Left forelimb (tissue), 1 donor: ENCODE measurements around the gene HAPLN2.

Source experiments
- DNase-seq: peaks from one replicate; pipeline ENCODE4 v3.0.0-alpha.2; 2018; ENCODE audit warnings: low spot score

The HAPLN2 gene

DNA sequence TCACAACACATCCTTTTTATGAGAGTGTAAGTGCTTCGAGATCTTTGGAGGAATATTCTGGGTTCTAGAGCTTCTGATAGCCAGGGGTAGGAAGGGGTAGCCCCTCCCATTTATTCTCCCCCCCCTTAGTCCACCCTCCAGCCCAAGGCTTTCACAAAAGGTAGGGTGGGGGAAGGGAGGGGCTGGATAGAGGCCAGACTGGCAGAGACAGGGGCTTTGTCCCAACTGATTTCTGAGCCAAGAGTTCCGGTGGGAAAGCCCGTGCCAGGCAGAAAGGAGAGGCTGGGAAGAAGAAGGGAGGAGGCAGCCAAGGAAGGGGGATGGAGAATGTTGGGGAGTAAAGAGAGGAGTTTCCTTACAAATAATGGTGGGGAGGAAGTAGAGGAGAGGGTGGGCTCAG lies 25.8 kb downstream of the HAPLN2 start:
- no peak for DNase-seq

- DNase-seq = no peak
These were observed 26.5 kb downstream of the HAPLN2 start for GRCh38 chr1:156645666-156646065.

DNA sequence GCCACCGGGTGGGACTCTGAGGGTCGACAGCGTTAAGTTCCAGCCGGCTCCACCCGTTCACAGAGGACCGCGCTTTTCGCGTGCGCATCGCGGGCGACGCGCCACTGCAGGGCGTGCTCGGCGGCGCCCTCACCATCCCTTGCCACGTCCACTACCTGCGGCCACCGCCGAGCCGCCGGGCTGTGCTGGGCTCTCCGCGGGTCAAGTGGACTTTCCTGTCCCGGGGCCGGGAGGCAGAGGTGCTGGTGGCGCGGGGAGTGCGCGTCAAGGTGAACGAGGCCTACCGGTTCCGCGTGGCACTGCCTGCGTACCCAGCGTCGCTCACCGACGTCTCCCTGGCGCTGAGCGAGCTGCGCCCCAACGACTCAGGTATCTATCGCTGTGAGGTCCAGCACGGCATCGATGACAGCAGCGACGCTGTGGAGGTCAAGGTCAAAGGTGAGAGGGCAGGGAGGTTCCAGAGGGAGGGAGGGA lies 27.6 kb downstream of the HAPLN2 start:
- no peak for DNase-seq

GRCh38 chr1:156647351-156647750 lies 28.1 kb downstream of the HAPLN2 start:
- no peak for DNase-seq

DNA sequence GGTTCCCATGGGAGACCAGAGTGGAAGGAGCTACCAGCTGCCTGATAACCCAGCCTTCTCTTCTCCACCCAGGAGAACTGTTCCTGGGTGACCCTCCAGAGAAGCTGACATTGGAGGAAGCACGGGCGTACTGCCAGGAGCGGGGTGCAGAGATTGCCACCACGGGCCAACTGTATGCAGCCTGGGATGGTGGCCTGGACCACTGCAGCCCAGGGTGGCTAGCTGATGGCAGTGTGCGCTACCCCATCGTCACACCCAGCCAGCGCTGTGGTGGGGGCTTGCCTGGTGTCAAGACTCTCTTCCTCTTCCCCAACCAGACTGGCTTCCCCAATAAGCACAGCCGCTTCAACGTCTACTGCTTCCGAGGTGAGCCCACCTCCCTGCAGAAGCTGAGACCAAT lies 29.3 kb downstream of the HAPLN2 start:
- DNase-seq = no peak

DNA sequence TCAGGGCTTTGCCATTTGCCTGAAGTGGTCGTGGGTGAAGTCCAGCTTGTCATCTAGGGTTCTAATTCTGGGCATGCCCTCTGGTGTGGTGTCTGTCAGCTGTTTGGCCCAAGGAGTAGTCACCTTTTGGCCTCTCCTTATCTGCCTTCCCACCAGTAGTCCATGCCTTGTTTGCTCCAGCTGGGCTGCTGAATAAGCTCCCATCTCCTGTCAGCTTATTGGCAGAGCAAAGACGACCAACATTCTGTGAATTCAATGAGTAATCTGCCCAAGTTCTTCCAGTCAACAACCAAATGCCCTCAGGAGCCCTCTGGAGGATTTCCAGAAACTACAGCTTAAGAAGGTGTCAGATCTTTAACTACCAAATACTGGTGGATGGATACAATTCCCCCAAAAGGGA lies 29.7 kb downstream of the HAPLN2 start:
- DNase-seq = no peak

DNA sequence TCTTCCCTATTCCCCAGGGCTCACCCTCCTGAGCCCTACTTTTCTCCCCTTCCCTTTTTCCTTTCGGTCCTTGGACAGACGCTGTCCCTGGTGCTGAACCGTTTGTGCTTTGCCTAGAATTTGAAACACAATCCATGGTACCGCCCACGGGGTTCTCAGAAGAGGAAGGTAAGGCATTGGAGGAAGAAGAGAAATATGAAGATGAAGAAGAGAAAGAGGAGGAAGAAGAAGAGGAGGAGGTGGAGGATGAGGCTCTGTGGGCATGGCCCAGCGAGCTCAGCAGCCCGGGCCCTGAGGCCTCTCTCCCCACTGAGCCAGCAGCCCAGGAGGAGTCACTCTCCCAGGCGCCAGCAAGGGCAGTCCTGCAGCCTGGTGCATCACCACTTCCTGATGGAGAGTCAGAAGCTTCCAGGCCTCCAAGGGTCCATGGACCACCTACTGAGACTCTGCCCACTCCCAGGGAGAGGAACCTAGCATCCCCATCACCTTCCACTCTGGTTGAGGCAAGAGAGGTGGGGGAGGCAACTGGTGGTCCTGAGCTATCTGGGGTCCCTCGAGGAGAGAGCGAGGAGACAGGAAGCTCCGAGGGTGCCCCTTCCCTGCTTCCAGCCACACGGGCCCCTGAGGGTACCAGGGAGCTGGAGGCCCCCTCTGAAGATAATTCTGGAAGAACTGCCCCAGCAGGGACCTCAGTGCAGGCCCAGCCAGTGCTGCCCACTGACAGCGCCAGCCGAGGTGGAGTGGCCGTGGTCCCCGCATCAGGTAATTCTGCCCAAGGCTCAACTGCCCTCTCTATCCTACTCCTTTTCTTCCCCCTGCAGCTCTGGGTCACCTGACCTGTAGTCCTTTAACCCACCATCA lies 33.1 kb downstream of the HAPLN2 start:
- DNase-seq = no peak

DNA sequence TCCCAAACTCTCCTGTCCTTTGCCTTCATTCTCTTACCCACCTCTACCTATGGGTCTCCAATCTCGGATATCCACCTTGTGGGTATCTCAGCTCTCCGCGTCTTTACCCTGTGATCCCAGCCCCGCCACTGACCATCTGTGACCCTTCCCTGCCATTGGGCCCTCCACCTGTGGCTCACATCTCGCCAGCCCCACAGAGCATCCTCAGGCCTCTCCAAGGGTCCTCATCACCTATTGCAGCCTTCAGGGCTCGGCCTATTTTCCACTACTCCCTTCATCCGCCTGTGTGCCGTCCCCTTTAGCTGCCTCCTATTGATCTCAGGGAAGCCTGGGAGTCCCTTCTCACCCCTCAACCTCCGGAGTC lies 33.8 kb downstream of the HAPLN2 start:
- DNase-seq = no peak

DNA sequence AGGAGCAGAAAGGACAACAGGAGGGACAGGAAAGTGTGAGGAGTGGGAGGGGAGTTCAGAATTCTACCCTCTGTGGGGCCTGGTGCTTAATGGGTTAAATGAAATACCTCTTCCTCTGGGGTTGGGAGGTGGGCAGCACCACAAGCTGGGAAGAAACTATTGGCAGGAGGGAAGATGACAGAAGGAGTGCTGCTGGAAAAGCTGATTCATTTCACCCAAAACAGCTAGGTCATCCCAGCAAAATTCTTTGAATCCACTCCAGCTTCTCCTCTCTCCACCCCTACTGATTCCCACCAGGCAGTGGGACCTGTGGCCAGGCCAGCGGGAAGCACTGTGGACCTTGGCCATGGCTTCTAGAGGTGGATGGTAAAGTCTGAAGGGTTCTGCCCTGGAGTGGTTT lies 35.5 kb downstream of the HAPLN2 start:
- no peak for DNase-seq

GRCh38 chr1:156655151-156655903 lies 36.1 kb downstream of the HAPLN2 start:
- DNase-seq = no peak

GRCh38 chr1:156655904-156656516 lies 36.8 kb downstream of the HAPLN2 start:
- no peak for DNase-seq

DNA sequence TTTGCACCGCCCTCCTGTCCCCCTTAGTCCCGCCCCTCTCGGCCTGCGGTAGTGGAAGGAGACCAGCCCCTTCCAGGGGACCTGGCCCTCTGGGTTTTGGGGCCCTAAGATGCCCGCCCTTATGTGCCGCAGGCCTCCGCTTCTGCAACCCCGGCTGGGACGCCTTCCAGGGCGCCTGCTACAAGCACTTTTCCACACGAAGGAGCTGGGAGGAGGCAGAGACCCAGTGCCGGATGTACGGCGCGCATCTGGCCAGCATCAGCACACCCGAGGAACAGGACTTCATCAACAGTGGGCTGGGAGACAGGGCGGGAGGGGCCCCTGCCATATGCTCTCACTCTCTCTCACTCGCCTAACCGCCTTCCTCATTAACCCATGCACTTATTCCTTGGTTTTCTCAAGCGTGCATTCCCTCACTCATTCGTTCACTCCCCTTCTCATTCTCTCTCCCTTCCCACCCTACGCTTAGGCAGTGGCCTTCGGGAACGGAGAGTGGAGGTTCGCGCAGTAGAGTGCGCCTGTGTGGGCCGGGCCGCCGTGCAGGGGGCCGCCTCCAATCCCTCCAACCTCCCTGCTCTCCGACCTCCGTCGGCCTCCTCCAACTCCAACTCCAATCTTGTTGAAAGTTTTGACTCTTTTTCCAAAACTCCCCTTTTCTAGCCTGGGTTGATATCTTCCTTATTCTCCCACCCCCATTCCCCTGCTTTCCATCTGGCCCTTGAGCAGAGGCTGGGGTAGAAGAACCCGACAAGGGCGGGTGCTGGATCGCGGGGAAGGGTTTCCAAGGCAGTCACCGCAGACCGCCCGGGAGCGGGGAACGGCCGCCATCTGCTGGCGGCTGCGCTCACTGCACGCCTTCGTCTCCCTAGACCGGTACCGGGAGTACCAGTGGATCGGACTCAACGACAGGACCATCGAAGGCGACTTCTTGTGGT lies 37.9 kb downstream of the HAPLN2 start:
- no peak for DNase-seq

- no peak for DNase-seq
These were observed 38.6 kb downstream of the HAPLN2 start for GRCh38 chr1:156657741-156658319.

- DNase-seq = no peak
These were observed 39.3 kb downstream of the HAPLN2 start for GRCh38 chr1:156658496-156658895.

GRCh38 chr1:156658945-156659574 lies 39.8 kb downstream of the HAPLN2 start:
- no peak for DNase-seq

DNA sequence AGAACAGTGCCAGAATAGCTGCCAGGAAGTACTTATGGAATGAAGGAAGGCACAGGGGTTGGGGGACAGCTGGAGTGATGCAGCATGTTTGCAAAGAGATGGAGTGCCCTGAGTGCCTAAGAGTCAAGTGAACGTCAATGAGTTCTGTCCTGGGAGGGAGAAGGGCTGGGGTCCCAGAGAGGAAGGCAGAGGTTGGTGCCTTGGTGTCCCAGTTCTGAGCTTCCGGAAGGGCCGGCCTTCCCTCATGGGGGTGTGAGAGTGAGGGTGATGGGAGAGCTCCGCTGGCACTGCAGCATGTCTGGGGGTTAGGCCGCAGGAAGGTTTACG lies 40.4 kb downstream of the HAPLN2 start:
- DNase-seq = no peak

DNA sequence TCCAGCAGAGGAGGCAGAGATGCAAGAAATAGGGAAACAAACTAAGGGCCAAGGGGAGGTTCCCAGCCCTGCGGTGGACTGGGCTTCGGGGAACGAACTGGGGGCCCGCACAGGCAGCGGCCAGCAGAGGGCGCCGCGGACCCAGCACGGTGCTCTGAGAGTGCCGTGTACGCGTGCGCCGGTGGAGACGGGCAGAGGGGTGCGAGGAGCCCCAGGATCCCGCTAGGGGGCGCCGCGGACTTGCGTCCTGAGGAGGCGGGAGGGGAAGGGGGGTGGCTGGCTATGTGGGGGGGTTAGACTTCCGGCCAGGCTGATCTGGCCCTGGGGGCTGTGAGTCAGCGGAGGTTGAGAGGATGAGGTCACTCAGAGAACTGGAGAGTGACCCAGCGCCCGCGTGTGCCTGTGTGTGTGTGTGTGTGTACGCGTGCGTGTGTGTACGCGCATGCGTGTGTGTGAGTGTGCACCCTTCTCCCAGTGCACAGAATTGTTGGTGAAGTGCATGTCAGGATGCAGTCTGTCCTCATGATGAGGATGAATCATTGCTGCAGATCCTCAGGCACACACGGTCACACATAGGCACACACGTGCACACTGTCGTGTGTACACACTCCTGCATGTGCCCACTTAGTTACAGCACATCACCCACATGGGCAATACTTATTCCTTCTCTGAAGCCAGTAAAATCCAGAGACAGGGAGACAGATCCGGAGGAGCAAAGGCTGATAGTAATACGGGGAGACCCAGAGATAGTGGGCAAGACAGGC lies 41.0 kb downstream of the HAPLN2 start:
- DNase-seq = peak; percentile 99

GRCh38 chr1:156660752-156661112 lies 41.5 kb downstream of the HAPLN2 start:
- DNase-seq = no peak

DNA sequence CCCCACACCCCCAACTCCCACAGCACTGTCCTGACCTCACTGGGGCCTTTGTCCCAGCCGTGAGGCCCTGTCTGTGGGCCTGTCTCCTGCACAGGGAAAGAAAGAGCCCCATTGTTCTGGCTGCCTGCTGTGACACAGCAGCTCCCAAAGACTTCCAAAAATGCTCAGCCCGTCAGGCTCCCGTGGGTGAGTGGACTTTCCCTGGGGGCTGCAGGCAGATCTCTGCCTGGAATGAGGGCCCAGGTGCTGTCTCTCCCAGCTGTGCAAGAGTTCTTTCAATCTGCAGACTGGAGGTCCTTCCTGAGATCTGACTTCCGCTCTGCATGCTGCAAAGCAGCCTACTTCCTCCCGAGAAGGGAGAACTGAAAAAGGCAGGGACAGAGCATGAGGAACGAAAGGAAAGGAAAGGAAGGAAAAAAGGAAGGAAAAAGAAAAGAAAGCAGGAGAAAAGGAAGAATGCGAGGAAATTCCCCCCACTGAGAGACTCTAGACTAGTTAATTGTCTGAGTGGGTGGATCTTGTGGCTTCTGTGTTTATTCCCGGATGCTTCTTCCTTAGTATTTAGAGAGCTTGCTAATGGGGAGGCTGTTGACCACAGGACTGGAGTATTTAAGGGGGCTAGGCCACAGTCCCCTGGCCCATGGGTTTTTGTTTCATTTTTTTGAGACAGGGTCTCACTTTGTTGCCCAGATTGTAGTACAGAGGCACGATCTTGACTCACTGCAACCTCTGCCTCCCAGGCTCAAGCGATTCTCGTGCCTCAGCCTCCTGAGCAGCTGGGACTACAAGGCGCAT lies 43.0 kb downstream of the HAPLN2 start:
- no peak for DNase-seq

DNA sequence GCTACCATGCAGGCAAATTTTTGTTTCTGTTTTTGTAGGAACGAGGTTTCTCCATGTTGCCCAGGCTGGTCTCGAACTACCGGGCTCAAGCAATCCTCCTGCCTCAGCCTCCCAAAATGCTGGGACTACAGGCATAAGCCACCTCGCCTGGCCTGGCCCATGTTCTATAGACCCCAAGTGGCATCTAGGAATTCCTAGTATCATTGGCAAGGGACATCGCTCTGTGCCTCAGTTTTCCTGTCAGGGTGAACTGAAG lies 43.5 kb downstream of the HAPLN2 start:
- no peak for DNase-seq
